Germinal center (tissue), 1 donor: ENCODE results near the gene TRAP1.

Experiments used
- DNase-seq: peaks from one replicate; pipeline ENCODE4 v3.0.0; 2012; ENCODE audit warnings: mixed read lengths, low spot score

Gene TRAP1

GRCh38 chr16:3651461-3652372 is 65.6 kb downstream of the TRAP1 start:
- no peak for DNase-seq

- DNase-seq = no peak
These were observed 66.6 kb downstream of the TRAP1 start for GRCh38 chr16:3650631-3651265.

GRCh38 chr16:3646348-3646920 is 70.9 kb downstream of the TRAP1 start:
- DNase-seq = no peak

- DNase-seq = no peak
These were observed 71.6 kb downstream of the TRAP1 start for GRCh38 chr16:3645504-3646347.

- no peak for DNase-seq
These were observed 72.2 kb downstream of the TRAP1 start for GRCh38 chr16:3645108-3645503.

- DNase-seq = no peak
These were observed 74.1 kb downstream of the TRAP1 start for GRCh38 chr16:3643095-3643730.

GRCh38 chr16:3642397-3643094 is 74.8 kb downstream of the TRAP1 start:
- DNase-seq = no peak

- DNase-seq = no peak
These were observed 75.4 kb downstream of the TRAP1 start for GRCh38 chr16:3641801-3642396.

- DNase-seq = no peak
These were observed 76.5 kb downstream of the TRAP1 start for GRCh38 chr16:3640632-3641501.

GRCh38 chr16:3640207-3640606 is 77.1 kb downstream of the TRAP1 start:
- DNase-seq = no peak

GRCh38 chr16:3638916-3639644 is 78.2 kb downstream of the TRAP1 start:
- DNase-seq = no peak

- DNase-seq = no peak
These were observed 79.9 kb downstream of the TRAP1 start for GRCh38 chr16:3637371-3637923.

GRCh38 chr16:3625911-3626732 is 91.2 kb downstream of the TRAP1 start:
- peak; percentile 47 for DNase-seq

GRCh38 chr16:3625331-3625730 is 92.0 kb downstream of the TRAP1 start:
- DNase-seq = no peak

GRCh38 chr16:3623642-3624041 is 93.7 kb downstream of the TRAP1 start:
- DNase-seq = no peak

- no peak for DNase-seq
These were observed 98.6 kb downstream of the TRAP1 start for GRCh38 chr16:3618769-3619141.
